Trophoblast cell (in vitro differentiated cells and primary cell): ENCODE results near the gene GALNT1.

Experiments
- DNase-seq, 2 donors: peaks; one replicate each; pipeline ENCODE4 v3.0.0-alpha.2; 2016
- H2AFZ ChIP-seq: 2 replicates; pipeline ENCODE4 v1.6.1; 2013; ENCODE audit warnings: low read length, moderate library complexity, mild to moderate bottlenecking; ENCODE audit not compliant: insufficient read depth, poor library complexity
- H2AK5ac ChIP-seq: 2 replicates; pipeline ENCODE4 v1.6.1; 2013; ENCODE audit warnings: mild to moderate bottlenecking, low read length
- H2BK120ac ChIP-seq: 2 replicates; pipeline ENCODE4 v1.6.1; 2013; ENCODE audit warnings: low read length, mild to moderate bottlenecking, moderate library complexity; ENCODE audit not compliant: insufficient read depth, poor library complexity
- H2BK12ac ChIP-seq: 2 replicates; pipeline ENCODE4 v1.6.1; 2013; ENCODE audit warnings: mild to moderate bottlenecking, low read length, moderate library complexity
- H2BK5ac ChIP-seq: 2 replicates; pipeline ENCODE4 v1.6.1; 2013; ENCODE audit warnings: low read length, low read depth, moderate library complexity, mild to moderate bottlenecking; ENCODE audit not compliant: poor library complexity
- H3K14ac ChIP-seq: 2 replicates; pipeline ENCODE4 v1.6.1; 2013; ENCODE audit warnings: mild to moderate bottlenecking, low read length
- H3K18ac ChIP-seq: 2 replicates; pipeline ENCODE4 v1.6.1; 2013; ENCODE audit warnings: mild to moderate bottlenecking, low read length
- H3K23ac ChIP-seq: 2 replicates; pipeline ENCODE4 v1.6.1; 2013; ENCODE audit warnings: low read length
- H3K27ac ChIP-seq: 2 replicates; pipeline ENCODE4 v1.5.1; 2013; ENCODE audit warnings: low read depth, mild to moderate bottlenecking, inconsistent platforms, low read length, moderate library complexity
- H3K27me3 ChIP-seq: 2 replicates; pipeline ENCODE4 v1.6.1; 2013; ENCODE audit warnings: inconsistent platforms, mild to moderate bottlenecking, low read length, moderate library complexity; ENCODE audit not compliant: insufficient read depth
- H3K36me3 ChIP-seq, 2 experiments: 1 replicate in 1 of 2; 2 replicates in 1 of 2; pipeline ENCODE4 v1.6.1; 2013; ENCODE audit warnings: low read length in 2 of 2, mild to moderate bottlenecking in 2 of 2, moderate library complexity in 1 of 2; ENCODE audit not compliant: insufficient read depth in 2 of 2, control insufficient read depth in 1 of 2
- H3K4ac ChIP-seq: 2 replicates; pipeline ENCODE4 v1.6.1; 2013; ENCODE audit warnings: low read depth, mild to moderate bottlenecking, low read length, moderate library complexity
- H3K4me1 ChIP-seq, 2 experiments: 1 replicate in 1 of 2; 2 replicates in 1 of 2; pipeline ENCODE4 v1.6.1; 2013; ENCODE audit warnings: low read length in 2 of 2, mild to moderate bottlenecking in 2 of 2, moderate library complexity in 1 of 2; ENCODE audit not compliant: insufficient read depth in 2 of 2, control insufficient read depth in 1 of 2
- H3K4me2 ChIP-seq: 2 replicates; pipeline ENCODE4 v1.6.1; 2013; ENCODE audit warnings: inconsistent platforms, mild to moderate bottlenecking, low read length, moderate library complexity
- H3K4me3 ChIP-seq: 2 replicates; pipeline ENCODE4 v1.5.1; 2013; ENCODE audit warnings: mild to moderate bottlenecking, low read depth, low read length, inconsistent platforms
- H3K79me1 ChIP-seq: one replicate; pipeline ENCODE4 v1.6.1; 2013; ENCODE audit warnings: low read length
- H3K79me2 ChIP-seq: 2 replicates; pipeline ENCODE4 v1.6.1; 2013; ENCODE audit warnings: low read length, mild to moderate bottlenecking; ENCODE audit not compliant: control insufficient read depth, insufficient read depth, poor library complexity
- H3K9ac ChIP-seq: 2 replicates; pipeline ENCODE4 v1.6.1; 2013; ENCODE audit warnings: mild to moderate bottlenecking, low read length
- H3K9me3 ChIP-seq: 2 replicates; pipeline ENCODE4 v1.6.1; 2013; ENCODE audit warnings: low read depth, mild to moderate bottlenecking, control low read depth, inconsistent platforms, low read length; ENCODE audit not compliant: insufficient read depth
- H4K12ac ChIP-seq: 2 replicates; pipeline ENCODE4 v1.6.1; 2013; ENCODE audit warnings: low read depth, mild to moderate bottlenecking, low read length, moderate library complexity
- H4K8ac ChIP-seq: 2 replicates; pipeline ENCODE4 v1.6.1; 2013; ENCODE audit warnings: low read depth, mild to moderate bottlenecking, low read length, moderate library complexity
- H4K91ac ChIP-seq: one replicate; pipeline ENCODE4 v1.6.1; 2013; ENCODE audit warnings: low read depth, mild to moderate bottlenecking, low read length, moderate library complexity
- WGBS: extraction: QIAGEN DNeasy Blood & Tissue Kit; methylation state at CpG from one replicate; pipeline ENCODE4 v1.1.7; 2013; ENCODE audit warnings: missing lambda C conversion rate; ENCODE audit not compliant: insufficient read length, insufficient coverage; ENCODE audit errors: extremely low coverage; 5-methylcytosine and 5-hydroxymethylcytosine counted together

The GALNT1 gene

DNA sequence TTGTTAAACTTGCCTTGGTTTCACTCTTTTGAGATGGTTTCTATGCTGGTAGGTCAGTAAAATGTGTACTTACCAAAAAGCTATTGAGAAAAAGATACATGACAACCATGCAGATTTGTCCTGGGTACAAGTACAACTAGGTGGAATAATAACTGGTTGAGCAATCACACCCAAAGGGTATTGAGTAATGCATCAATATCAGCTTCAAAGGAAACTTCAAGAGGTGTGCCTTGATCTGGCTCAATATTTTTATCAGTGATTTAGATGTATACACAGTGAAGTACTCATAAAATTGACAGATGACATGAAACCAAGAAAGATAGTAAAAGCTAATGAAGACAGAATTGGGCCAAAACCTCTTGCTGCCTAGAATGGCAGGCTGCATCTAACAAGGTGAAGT lies 21.7 kb upstream of the GALNT1 start:
- no peak overlapping the region for H3K9ac ChIP-seq
- no peak overlapping the region for H3K18ac ChIP-seq
- H2BK12ac ChIP-seq, result no peak overlapping the region
- no peaks in the 10 kb centered on the region for H3K79me1 ChIP-seq
- no peak overlapping the region for H3K27ac ChIP-seq
- H3K4me3 ChIP-seq, result no peak overlapping the region
- H3K36me3 ChIP-seq, result no peaks in the 10 kb centered on the region
- no peak overlapping the region for H2AK5ac ChIP-seq
- H3K9me3 ChIP-seq, result no peaks in the 10 kb centered on the region
- no peak overlapping the region for H4K91ac ChIP-seq
- no peak overlapping the region for H3K23ac ChIP-seq
- no peaks in the 10 kb centered on the region for H3K4me1 ChIP-seq
- DNase-seq, result no peak
- H3K79me2 ChIP-seq, result no peaks in the 10 kb centered on the region
- no peak overlapping the region for H3K14ac ChIP-seq
- no peak overlapping the region for H2BK120ac ChIP-seq
- no peak overlapping the region for H3K4me2 ChIP-seq
- H4K8ac ChIP-seq, result no peak overlapping the region
- no peak overlapping the region for H3K4ac ChIP-seq
- H3K27me3 ChIP-seq, result no peaks in the 10 kb centered on the region
- H2BK5ac ChIP-seq, result no peak overlapping the region
- no peak overlapping the region for H4K12ac ChIP-seq
- no peak overlapping the region for H2AFZ ChIP-seq

DNA sequence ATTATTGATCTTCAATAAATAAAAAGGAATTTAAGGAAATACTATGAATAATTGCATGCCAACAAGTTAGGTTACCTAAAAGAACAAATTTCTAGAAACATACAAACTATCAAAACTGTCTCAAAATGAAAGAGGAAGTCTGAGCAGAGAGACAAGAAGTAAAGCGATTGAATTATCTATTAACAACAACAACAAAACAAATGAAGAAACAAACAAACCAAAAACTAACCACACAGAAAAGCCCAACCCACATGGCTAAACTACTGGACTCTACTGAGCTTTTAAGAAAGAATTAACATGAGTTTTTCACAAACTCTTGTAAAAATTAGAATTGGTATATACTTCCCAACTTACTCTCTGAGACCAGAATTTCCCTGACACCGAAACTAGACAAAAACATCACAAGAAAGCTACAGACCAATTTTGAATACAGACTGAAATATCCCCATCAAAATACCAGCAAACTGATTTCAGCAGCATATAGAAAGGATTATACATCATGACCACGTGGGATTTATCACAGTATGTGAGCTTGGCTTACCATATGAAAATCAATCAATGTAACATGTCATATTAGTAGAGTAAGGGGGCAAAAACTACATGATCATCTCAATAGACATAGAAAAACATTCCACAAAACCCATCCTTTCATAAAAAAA lies 16.6 kb upstream of the GALNT1 start:
- Histone ChIP-seq H3K27me3 (no peaks in the 10 kb centered on the region), H3K27ac (no peak overlapping the region), H3K4me3 (no peak overlapping the region), H4K91ac (no peak overlapping the region), H3K14ac (no peak overlapping the region), H2BK5ac (no peak overlapping the region), H4K12ac (no peak overlapping the region), H3K18ac (no peak overlapping the region), H2BK120ac (no peak overlapping the region), H3K9me3 (no peaks in the 10 kb centered on the region), H2BK12ac (no peak overlapping the region), H3K4me2 (no peak overlapping the region), H3K9ac (no peak overlapping the region), H3K23ac (no peak overlapping the region), H2AFZ (no peak overlapping the region), H3K79me1 (no peaks in the 10 kb centered on the region), H4K8ac (no peak overlapping the region), H3K79me2 (no peaks in the 10 kb centered on the region), H2AK5ac (no peak overlapping the region), H3K36me3 (no peaks in the 10 kb centered on the region), H3K4ac (no peak overlapping the region), H3K4me1 (no peaks in the 10 kb centered on the region)
- no CpG with 5 or more reads among the region's 3 CpGs for WGBS
- DNase-seq, result no peak

DNA sequence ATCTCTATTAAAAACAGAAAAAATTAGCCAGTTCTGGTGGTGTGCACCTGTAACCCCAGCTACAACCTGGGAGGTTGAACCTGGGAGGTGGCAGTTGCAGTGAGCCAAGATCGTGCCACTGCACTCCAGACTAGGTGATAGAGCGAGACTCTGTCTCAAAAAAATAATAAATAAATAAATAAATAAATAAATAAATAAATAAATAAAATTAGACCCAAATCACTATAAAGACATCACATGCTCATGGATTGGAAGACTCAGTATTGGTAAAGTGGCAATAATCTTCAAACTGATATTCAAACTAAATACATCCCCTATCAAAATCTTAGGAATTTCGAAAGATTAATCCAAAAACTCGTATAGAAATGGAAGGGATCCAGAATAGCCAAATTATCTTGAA lies 15.5 kb upstream of the GALNT1 start:
- Histone ChIP-seq H3K79me1 (no peaks in the 10 kb centered on the region), H4K91ac (no peak overlapping the region), H3K4me2 (no peak overlapping the region), H2AFZ (no peak overlapping the region), H3K14ac (no peak overlapping the region), H2BK5ac (no peak overlapping the region), H3K4ac (no peak overlapping the region), H3K18ac (no peak overlapping the region), H3K4me1 (no peaks in the 10 kb centered on the region), H2BK12ac (no peak overlapping the region), H4K12ac (no peak overlapping the region), H3K4me3 (no peak overlapping the region), H3K36me3 (no peaks in the 10 kb centered on the region), H4K8ac (no peak overlapping the region), H2AK5ac (no peak overlapping the region), H3K27ac (no peak overlapping the region), H3K27me3 (no peaks in the 10 kb centered on the region), H3K23ac (no peak overlapping the region), H2BK120ac (no peak overlapping the region), H3K9ac (no peak overlapping the region), H3K9me3 (no peaks in the 10 kb centered on the region), H3K79me2 (no peaks in the 10 kb centered on the region)
- no CpG with 5 or more reads among the region's 4 CpGs for WGBS
- no peak for DNase-seq

DNA sequence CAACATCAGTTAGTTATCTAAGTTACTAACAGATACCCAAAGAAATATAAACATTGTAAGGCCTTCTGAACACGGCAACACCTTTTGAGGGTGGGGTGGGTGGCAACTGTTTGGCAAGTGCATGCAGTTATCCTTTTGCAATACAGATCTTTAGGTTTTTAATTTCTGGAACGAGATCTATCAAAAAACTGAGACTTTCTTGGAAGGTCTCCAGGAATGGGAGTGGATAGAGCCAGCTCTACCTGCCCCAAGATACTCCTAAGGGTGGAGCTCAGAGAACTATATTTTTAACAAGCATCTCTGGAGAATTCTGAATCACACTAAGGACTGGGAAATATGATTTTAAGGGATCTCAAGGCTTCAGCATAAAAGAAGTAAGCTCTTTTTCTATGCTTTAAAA lies 11.4 kb upstream of the GALNT1 start:
- no CpG with 5 or more reads among the region's 2 CpGs for WGBS
- Histone ChIP-seq H3K18ac (no peak overlapping the region), H3K23ac (no peak overlapping the region), H3K79me2 (no peaks in the 10 kb centered on the region), H3K36me3 (no peaks in the 10 kb centered on the region), H3K9ac (no peak overlapping the region), H4K91ac (no peak overlapping the region), H3K9me3 (no peaks in the 10 kb centered on the region), H3K4me1 (peaks cover 0 to 3% of the 10 kb centered on the region in 2 experiments), H3K27me3 (no peaks in the 10 kb centered on the region), H3K79me1 (no peaks in the 10 kb centered on the region), H2AFZ (no peak overlapping the region), H4K8ac (no peak overlapping the region), H3K4me3 (no peak overlapping the region), H2BK5ac (no peak overlapping the region), H3K27ac (no peak overlapping the region), H2AK5ac (no peak overlapping the region), H3K14ac (no peak overlapping the region), H3K4ac (no peak overlapping the region), H2BK12ac (no peak overlapping the region), H3K4me2 (no peak overlapping the region), H4K12ac (no peak overlapping the region), H2BK120ac (no peak overlapping the region)
- DNase-seq, result no peak
